Measurements from ENCODE around the gene BGLAP. TPM values are rescaled to one million over a fixed set of nuclear protein-coding genes. Genes with fewer than 3 reads are reported as not detected.
A peak's percentile ranks its signal among the peaks of the same experiment; 100 is the strongest.
"Not testable (repeated sequence)": the region's sequence is repeated elsewhere in the genome, so short reads cannot be mapped to it uniquely, and the experiment has no call there.

The BGLAP gene
- total and polyA plus RNA-seq, 4 donors, result 1.5 to 5.6 (median 2.1) TPM

DNA sequence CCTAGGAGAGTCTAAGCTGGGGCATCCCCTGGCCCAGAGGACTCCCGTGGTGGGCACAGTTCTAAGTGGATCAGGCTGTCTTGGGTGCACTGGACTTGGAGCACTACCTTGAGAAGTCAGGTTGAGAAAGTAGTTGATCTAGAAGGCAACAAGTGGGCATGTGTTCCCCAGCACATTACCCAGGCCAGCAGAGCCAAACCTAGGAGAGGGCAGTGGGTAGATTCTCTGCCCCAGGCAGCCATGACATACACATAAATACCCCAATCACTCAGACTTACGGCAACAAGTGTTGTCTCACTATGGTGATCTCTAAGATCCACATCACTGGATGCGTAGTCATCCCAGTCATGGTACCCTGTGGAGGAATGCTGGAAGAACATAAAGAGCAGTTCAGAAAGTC, 30.7 kb upstream of the BGLAP start:
- no peak for DNase-seq (ENCODE audit: low read depth in 4 of 6, low spot score in 6 of 6)
- 100% methylated on average over 1 of the region's 3 CpGs for WGBS (ENCODE audit: insufficient coverage)
- Histone ChIP-seq H3K4me3 (ENCODE audit: low read depth, low read length) (no peak overlapping the region), H3K27ac (ENCODE audit: low read depth, low read length) (no peak overlapping the region), H3K9me3 (ENCODE audit: control insufficient read depth, insufficient read depth, low read length) (no peaks in the 10 kb centered on the region), H3K27me3 (ENCODE audit: control insufficient read depth, insufficient read depth, low read length) (no peaks in the 10 kb centered on the region), H3K4me1 (ENCODE audit: control insufficient read depth, insufficient read depth, low read length) (peaks cover 12% of the 10 kb centered on the region), H3K36me3 (ENCODE audit: control insufficient read depth, insufficient read depth, low read length) (peaks cover 44% of the 10 kb centered on the region)

DNA sequence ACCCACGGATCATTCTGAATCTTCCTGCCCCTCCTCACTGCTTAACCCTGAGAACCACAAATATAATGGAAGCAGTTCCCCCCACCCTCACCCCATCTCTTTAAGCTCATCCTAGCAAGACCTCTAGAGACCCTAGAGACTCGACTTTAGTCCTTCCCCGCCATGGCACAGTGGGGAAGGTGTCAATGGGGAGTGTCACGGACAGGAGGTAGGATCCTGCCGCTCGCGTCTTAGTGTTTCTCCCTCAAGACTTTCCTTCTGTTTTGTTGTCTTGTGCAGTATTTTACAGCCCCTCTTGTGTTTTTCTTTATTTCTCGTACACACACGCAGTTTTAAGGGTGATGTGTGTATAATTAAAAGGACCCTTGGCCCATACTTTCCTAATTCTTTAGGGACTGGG, 29.9 kb upstream of the BGLAP start:
- H3K9me3 ChIP-seq (ENCODE audit: control insufficient read depth, insufficient read depth, low read length), result no peaks in the 10 kb centered on the region
- peak overlapping the region; percentile 81 for H3K4me3 ChIP-seq (ENCODE audit: low read depth, low read length)
- H3K36me3 ChIP-seq (ENCODE audit: control insufficient read depth, insufficient read depth, low read length), result peaks cover 42% of the 10 kb centered on the region
- peaks cover 12% of the 10 kb centered on the region for H3K4me1 ChIP-seq (ENCODE audit: control insufficient read depth, insufficient read depth, low read length)
- 100% methylated on average over 1 of the region's 9 CpGs for WGBS (ENCODE audit: insufficient coverage)
- peak overlapping the region; percentile 98 for H3K27ac ChIP-seq (ENCODE audit: low read depth, low read length)
- H3K27me3 ChIP-seq (ENCODE audit: control insufficient read depth, insufficient read depth, low read length), result no peaks in the 10 kb centered on the region
- DNase-seq (ENCODE audit: low read depth in 4 of 6, low spot score in 6 of 6), result no peak

DNA sequence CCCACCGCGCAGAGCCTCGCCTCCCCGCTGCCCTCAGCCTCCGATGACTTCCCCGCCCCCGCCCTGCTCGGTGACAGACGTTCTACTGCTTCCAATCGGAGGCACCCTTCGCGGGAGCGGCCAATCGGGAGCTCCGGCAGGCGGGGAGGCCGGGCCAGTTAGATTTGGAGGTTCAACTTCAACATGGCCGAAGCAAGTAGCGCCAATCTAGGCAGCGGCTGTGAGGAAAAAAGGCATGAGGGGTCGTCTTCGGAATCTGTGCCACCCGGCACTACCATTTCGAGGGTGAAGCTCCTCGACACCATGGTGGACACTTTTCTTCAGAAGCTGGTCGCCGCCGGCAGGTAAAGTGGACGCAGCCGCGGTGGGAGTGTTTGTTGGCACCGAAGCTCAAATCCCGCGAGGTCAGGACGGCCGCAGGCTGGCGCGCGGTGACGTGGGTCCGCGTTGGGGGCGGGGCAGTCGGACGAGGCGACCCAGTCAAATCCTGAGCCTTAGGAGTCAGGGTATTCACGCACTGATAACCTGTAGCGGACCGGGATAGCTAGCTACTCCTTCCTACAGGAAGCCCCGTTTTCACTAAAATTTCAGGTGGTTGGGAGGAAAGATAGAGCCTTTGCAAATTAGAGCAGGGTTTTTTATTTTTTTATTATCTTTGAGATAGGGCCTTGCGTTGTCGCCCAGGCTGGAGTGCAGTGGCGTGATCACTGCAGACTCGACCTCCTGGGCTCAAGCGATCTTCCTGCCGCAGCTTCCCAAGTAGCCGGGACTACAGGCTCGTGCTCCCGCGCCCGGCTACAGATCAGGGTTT, 28.9 kb upstream of the BGLAP start, which contains the start of gene PMF1:
PMF1 (plus strand) TSS at position 175 of the 811 bp plus-strand sequence; CDS start at position 184, 9 bp downstream.
- H3K36me3 ChIP-seq (ENCODE audit: control insufficient read depth, insufficient read depth, low read length), result peaks cover 35% of the 10 kb centered on the region
- DNase-seq (ENCODE audit: low read depth in 4 of 6, low spot score in 6 of 6), result peak; percentile 90 to 99 (median 94)
- peak within 1 kb of the TSS; percentile 81 for H3K4me3 ChIP-seq (ENCODE audit: low read depth, low read length)
- 0% methylated on average over 58 of the region's 61 CpGs for WGBS (ENCODE audit: insufficient coverage)
- H3K4me1 ChIP-seq (ENCODE audit: control insufficient read depth, insufficient read depth, low read length), result peaks cover 12% of the 10 kb centered on the region
- no peaks in the 10 kb centered on the region for H3K27me3 ChIP-seq (ENCODE audit: control insufficient read depth, insufficient read depth, low read length)
- no peaks in the 10 kb centered on the region for H3K9me3 ChIP-seq (ENCODE audit: control insufficient read depth, insufficient read depth, low read length)
- H3K27ac ChIP-seq (ENCODE audit: low read depth, low read length), result peak within 1 kb of the TSS; percentile 98

DNA sequence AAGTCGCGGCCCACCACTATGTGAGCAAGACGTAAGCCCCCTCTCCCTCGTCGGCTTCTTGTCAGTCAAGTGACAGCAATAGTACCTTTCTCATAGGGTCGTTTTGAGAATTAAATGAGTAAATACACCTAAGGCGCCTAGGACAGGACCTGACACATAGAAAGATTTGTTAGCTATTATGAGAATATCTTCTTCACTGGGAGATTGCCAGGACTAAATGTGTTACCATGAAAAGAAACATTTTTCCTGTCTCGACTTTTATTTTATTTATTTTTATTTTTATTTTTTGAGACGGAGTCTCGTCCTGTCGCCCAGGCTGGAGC, 28.4 kb upstream of the BGLAP start:
- peak overlapping the region; percentile 81 for H3K4me3 ChIP-seq (ENCODE audit: low read depth, low read length)
- 57% methylated on average over 2 of the region's 11 CpGs for WGBS (ENCODE audit: insufficient coverage)
- peak overlapping the region; percentile 98 for H3K27ac ChIP-seq (ENCODE audit: low read depth, low read length)
- peaks cover 32% of the 10 kb centered on the region for H3K36me3 ChIP-seq (ENCODE audit: control insufficient read depth, insufficient read depth, low read length)
- no peak for DNase-seq (ENCODE audit: low read depth in 4 of 6, low spot score in 6 of 6)
- H3K27me3 ChIP-seq (ENCODE audit: control insufficient read depth, insufficient read depth, low read length), result no peaks in the 10 kb centered on the region
- peaks cover 12% of the 10 kb centered on the region for H3K4me1 ChIP-seq (ENCODE audit: control insufficient read depth, insufficient read depth, low read length)
- H3K9me3 ChIP-seq (ENCODE audit: control insufficient read depth, insufficient read depth, low read length), result no peaks in the 10 kb centered on the region

DNA sequence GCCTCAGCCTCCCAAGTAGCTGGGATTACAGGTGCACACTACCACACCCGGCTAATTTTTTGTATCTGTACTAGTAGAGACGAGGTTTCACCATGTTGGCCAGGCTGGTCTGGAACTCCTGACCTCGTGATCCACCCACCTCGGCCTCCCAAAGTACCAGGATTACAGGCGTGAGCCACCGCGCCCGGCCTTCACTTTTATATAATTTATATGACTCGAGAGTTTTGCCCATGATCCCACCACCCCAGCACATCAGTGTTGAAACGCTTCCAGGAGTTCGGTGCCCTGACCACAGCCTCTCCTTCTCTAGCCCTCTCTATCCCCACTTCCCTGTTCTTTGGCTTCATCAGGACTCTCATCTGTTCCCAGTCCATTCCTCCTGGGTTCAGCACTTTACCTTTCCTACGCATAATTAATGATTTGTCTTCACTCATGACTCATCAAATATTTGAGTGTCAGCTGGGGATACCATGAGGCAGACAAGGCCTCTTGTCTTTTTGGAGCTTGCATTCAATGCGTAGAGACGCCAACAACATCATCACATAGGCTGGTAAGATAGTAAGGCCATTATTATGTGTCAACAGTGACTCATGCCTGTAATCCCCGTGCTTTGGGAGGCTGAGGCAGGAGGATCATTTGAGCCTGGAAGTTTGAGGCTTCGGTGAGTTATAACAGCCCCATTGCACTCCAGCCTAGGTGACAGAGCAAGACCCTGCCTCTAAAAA, 27.8 kb upstream of the BGLAP start:
- H3K4me1 ChIP-seq (ENCODE audit: control insufficient read depth, insufficient read depth, low read length), result peaks cover 12% of the 10 kb centered on the region
- H3K27ac ChIP-seq (ENCODE audit: low read depth, low read length), result no peak overlapping the region
- H3K4me3 ChIP-seq (ENCODE audit: low read depth, low read length), result peak overlapping the region; percentile 81
- peaks cover 28% of the 10 kb centered on the region for H3K36me3 ChIP-seq (ENCODE audit: control insufficient read depth, insufficient read depth, low read length)
- 94% methylated on average over 9 of the region's 16 CpGs for WGBS (ENCODE audit: insufficient coverage)
- no peak for DNase-seq (ENCODE audit: low read depth in 4 of 6, low spot score in 6 of 6)
- H3K9me3 ChIP-seq (ENCODE audit: control insufficient read depth, insufficient read depth, low read length), result no peaks in the 10 kb centered on the region
- H3K27me3 ChIP-seq (ENCODE audit: control insufficient read depth, insufficient read depth, low read length), result no peaks in the 10 kb centered on the region

DNA sequence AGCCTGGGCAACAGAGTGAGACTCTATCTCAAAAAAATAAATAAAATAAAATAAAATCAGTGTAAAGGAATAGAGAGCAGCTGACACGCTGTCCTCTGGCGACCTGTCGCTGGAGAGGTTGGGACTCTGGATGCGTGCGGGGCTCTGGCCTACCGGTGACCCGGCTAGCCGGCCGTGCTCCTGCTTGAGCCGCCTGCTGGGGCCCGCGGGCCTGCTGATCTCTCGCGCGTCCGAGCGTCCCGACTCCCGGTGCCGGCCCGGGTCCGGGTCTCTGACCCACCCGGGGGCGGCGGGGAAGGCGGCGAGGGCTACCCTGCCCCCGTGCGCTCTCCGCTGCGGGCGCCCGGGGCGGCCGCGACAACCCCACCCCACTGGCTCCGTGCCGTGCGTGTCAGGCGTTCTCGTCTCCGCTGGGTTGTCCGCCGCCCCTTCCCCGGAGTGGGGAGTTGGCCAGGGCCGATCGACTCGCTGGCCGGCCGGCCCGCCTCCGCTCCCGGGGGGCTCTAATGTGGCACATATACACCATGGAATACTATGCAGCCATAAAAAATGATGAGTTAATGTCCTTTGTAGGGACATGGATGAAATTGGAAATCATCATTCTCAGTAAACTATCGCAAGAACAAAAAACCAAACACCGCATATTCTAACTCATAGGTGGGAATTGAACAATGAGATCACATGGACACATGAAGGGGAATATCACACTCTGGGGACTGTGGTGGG, 25.5 kb upstream of the BGLAP start:
- DNase-seq (ENCODE audit: low read depth in 4 of 6, low spot score in 6 of 6), result peak in 2 of 6 donors; percentile 21 to 26
- H3K27ac ChIP-seq (ENCODE audit: low read depth, low read length); H3K9me3 ChIP-seq (ENCODE audit: control insufficient read depth, insufficient read depth, low read length); H3K4me3 ChIP-seq (ENCODE audit: low read depth, low read length); H3K27me3 ChIP-seq (ENCODE audit: control insufficient read depth, insufficient read depth, low read length): not testable (repeated sequence)
- Histone ChIP-seq H3K4me1 (ENCODE audit: control insufficient read depth, insufficient read depth, low read length) (peaks cover 12% of the 10 kb centered on the region), H3K36me3 (ENCODE audit: control insufficient read depth, insufficient read depth, low read length) (peaks cover 21% of the 10 kb centered on the region)
- 97% methylated on average over 39 of the region's 55 CpGs for WGBS (ENCODE audit: insufficient coverage)

DNA sequence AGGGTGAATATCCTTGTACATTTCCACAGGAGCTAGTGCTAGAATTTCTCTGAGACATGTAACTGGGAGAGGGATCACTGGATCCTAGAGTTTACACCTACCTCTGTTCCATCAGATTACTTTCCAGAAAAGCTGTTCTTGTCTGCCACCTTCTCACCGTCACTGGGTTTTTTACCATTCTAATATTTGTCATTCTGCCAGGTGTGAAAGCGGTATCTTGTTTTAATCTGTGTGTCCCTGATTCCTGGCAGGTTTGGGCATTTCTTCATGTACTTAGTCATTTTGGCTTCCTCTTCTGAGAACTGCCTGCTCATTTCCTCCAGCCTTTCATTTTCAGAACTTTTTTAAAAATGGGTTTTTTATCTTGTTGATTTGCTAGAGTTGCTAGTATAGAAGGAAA, 24.1 kb upstream of the BGLAP start:
- Histone ChIP-seq H3K4me1 (ENCODE audit: control insufficient read depth, insufficient read depth, low read length) (peaks cover 12% of the 10 kb centered on the region), H3K4me3 (ENCODE audit: low read depth, low read length) (no peak overlapping the region), H3K27me3 (ENCODE audit: control insufficient read depth, insufficient read depth, low read length) (no peaks in the 10 kb centered on the region), H3K36me3 (ENCODE audit: control insufficient read depth, insufficient read depth, low read length) (peaks cover 34% of the 10 kb centered on the region), H3K9me3 (ENCODE audit: control insufficient read depth, insufficient read depth, low read length) (no peaks in the 10 kb centered on the region), H3K27ac (ENCODE audit: low read depth, low read length) (no peak overlapping the region)
- no peak for DNase-seq (ENCODE audit: low read depth in 4 of 6, low spot score in 6 of 6)
- no CpG with 5 or more reads among the region's 2 CpGs for WGBS (ENCODE audit: insufficient coverage)

DNA sequence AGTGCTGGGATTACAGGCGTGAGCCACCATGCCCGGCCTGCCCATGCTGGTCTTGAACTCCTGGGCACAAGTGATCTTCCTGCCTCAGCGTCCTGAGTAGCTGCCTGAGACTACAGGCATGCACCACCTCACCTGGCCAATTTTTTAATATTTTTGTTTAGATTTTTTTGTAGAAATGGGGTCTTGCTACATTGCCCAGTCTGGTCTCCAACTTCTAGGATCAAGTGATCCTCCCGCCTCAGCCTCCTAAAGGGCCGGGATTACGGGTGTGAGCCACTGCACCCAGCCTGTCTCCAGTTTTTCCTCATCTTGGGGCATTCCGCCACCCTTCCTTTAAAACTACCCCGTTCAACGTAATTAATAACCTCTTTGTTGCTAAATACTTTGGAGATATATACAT, 21.8 kb upstream of the BGLAP start:
- 100% methylated on average over 2 of the region's 9 CpGs for WGBS (ENCODE audit: insufficient coverage)
- Histone ChIP-seq H3K36me3 (ENCODE audit: control insufficient read depth, insufficient read depth, low read length) (peaks cover 40% of the 10 kb centered on the region), H3K4me3 (ENCODE audit: low read depth, low read length) (no peak overlapping the region), H3K4me1 (ENCODE audit: control insufficient read depth, insufficient read depth, low read length) (no peaks in the 10 kb centered on the region), H3K9me3 (ENCODE audit: control insufficient read depth, insufficient read depth, low read length) (no peaks in the 10 kb centered on the region), H3K27me3 (ENCODE audit: control insufficient read depth, insufficient read depth, low read length) (no peaks in the 10 kb centered on the region), H3K27ac (ENCODE audit: low read depth, low read length) (no peak overlapping the region)
- no peak for DNase-seq (ENCODE audit: low read depth in 4 of 6, low spot score in 6 of 6)

DNA sequence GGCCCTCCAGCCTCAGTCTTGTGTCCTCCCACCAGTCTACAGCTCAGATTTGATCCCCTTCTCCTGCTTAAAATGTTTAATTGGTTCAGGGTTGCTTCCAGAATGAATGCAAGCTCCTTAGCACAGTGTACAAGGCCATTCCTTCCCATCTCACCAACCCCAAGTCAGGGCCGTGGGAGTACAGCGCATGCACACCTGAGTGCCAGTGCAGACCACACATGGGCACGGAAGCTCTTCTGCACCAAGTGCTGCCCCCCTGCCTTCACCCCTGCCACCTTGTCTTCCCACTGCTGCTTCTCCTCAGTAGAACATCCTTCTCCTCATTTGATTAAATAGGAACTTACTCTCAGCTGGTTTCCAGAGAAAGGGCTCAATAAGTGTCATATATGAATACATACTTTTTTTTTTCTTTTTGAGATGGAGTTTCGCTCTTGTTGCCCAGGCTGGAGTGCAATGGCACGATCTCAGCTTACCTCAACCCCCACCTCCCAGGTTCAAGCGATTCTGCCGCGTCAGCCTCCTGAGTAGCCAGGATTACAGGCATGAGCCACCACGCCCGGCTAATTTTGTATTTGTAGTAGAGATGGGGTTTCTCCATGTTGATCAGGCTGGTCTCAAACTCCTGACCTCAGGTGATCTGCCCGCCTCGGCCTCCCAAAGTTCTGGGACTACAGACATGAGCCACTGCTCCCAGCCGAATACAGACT, 19.8 kb upstream of the BGLAP start:
- no peaks in the 10 kb centered on the region for H3K27me3 ChIP-seq (ENCODE audit: control insufficient read depth, insufficient read depth, low read length)
- no peak overlapping the region for H3K27ac ChIP-seq (ENCODE audit: low read depth, low read length)
- no peaks in the 10 kb centered on the region for H3K9me3 ChIP-seq (ENCODE audit: control insufficient read depth, insufficient read depth, low read length)
- WGBS (ENCODE audit: insufficient coverage), result 97% methylated on average over 8 of the region's 13 CpGs
- DNase-seq (ENCODE audit: low read depth in 4 of 6, low spot score in 6 of 6), result no peak
- H3K4me1 ChIP-seq (ENCODE audit: control insufficient read depth, insufficient read depth, low read length), result peaks cover 2% of the 10 kb centered on the region
- no peak overlapping the region for H3K4me3 ChIP-seq (ENCODE audit: low read depth, low read length)
- H3K36me3 ChIP-seq (ENCODE audit: control insufficient read depth, insufficient read depth, low read length), result peaks cover 37% of the 10 kb centered on the region
